Measurements from ENCODE around the gene TBC1D5.
"Not testable (repeated sequence)": the region's sequence is repeated elsewhere in the genome, so short reads cannot be mapped to it uniquely, and the experiment has no call there.

TBC1D5 gene

DNA sequence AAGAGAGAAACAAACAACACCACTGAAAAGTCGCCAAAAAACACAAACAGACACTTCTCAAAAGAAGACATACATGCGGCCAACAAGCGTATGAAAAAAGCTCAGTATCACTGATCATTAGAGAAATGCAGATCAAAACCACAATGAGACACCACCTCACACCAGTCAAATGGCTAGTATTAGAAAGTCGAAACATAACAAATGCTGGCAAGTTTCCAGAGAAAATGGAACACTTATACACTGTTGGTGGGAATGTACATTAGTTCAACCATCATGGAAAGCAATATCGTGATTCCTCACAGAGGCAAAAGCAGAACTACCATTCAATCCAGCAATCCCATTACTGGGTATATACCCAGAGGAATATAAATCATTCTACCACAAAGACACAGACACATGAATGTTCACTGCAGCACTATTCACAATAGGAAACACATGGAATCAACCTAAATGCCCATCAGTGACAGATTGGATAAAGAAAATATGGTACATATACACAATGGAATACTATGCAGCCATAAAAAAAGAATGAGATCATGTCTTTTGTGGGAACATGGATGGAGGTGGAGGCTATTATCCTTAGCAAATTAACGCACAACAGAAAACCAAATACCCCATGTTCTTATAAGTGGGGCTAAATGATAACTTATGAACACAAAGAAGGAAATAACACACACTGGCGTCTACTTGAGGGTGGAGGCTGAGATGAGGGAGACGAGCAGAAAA, 93.6 kb downstream of the TBC1D5 start:
- in situ Hi-C loops (cut with HindIII; ENCODE audit: low sequenced_read_pairs) = not testable (repeated sequence)

- in situ Hi-C loops (cut with HindIII; ENCODE audit: low sequenced_read_pairs) = no loop called here
Observed at GRCh38 chr3:17645074-17645698, 97.2 kb downstream of the TBC1D5 start.

GRCh38 chr3:17643691-17644090, 98.7 kb downstream of the TBC1D5 start:
- in situ Hi-C loops (cut with HindIII; ENCODE audit: low sequenced_read_pairs) = no loop called here

DNA sequence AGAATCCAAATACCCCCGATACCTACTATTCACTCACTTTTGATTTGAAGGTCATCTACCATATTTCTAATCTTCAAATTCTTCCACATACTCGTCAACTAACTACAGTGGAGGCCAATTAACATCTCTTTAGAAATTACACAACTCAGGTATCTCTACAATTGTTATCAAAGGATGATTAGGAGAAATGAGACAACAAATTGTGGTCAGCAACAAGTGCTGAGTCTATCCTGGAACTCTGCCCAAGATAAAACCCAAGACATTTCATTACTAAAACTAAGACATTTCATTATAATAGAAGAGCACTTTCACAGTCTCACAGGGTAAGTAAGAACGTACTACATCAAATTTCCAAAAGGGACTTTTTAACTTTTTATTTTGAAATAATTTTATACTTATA, 100.0 kb downstream of the TBC1D5 start:
- in situ Hi-C loops (cut with HindIII; ENCODE audit: low sequenced_read_pairs) = no loop called here

DNA sequence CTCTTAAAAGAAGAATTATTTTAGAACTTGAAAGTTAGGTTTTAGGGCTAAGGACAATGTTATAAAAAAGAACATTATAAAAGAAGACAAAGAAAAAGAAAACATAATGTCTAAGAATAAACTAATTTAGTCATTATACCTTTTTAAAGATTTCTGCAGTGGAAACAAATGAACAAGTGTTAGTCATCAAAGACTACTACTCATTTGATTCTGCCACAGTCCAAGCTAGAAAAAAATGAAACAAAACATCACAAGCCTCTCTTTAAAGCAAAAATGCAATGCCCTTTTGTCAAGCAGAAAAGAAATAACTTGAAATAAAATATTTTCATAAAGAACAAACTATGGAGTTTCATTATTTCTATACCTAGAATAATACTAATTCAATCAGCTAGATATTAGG, 102.0 kb downstream of the TBC1D5 start:
- in situ Hi-C loops (cut with HindIII; ENCODE audit: low sequenced_read_pairs) = no loop called here

DNA sequence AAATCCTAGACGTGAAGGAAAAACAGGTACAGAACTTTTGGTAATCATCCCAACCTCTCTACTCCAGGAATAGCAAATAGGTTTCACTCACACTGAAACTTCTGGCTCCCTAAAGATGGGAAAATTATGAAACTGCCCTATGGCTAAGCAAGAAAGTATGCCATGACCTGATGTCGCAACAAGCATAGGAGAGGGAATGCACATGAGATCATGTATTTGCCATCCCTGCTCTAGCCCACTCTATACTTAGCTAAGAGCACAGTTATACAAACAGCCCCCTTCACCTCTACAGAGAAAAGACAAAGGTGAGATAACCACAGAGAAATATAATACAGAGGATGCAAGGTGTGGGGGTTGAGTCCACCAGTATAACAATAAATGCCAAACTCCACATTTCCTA, 102.7 kb downstream of the TBC1D5 start:
- in situ Hi-C loops (cut with HindIII; ENCODE audit: low sequenced_read_pairs) = no loop called here

- in situ Hi-C loops (cut with HindIII; ENCODE audit: low sequenced_read_pairs) = no loop called here
Observed at GRCh38 chr3:17639257-17639656, 103.2 kb downstream of the TBC1D5 start.

DNA sequence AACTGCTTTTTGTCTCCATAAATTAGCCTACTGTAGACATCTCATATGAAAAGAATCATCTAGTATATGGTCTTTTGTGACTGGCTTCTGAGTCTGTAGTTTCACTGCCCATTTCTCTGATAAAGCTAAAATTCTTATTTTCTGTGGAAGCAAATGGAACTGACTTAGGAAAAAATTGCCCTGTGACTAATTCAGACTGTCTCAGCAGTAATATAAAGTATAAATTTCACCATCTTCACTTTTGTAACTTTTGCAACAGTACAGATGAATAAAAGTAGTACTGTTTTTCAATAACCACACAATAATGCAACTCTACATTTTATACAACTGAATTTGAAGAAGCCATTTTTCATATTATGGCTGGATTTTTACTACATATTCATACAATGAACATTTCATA, 104.1 kb downstream of the TBC1D5 start:
- in situ Hi-C loops (cut with HindIII; ENCODE audit: low sequenced_read_pairs) = no loop called here

DNA sequence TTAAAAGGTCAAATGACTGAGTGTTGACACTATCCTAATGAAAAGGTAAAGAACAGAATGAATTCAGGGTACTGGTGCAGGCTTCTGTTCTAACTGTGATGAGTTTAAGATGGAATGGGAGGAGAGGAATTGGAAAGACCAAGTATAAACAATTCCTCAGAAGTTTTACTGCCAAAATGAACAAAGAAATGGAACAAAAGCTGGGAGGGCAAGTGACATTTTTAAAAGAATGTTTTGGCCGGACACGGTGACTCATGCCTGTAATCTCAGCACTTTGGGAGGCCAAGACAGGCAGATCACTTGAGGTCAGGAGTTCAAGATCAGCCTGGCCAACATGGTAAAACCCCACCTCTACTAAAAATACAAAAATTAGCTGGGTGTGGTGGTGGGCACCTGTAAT, 106.8 kb downstream of the TBC1D5 start:
- in situ Hi-C loops (cut with HindIII; ENCODE audit: low sequenced_read_pairs) = not testable (repeated sequence)

- in situ Hi-C loops (cut with HindIII; ENCODE audit: low sequenced_read_pairs) = no loop called here
Observed at GRCh38 chr3:17634964-17635363, 107.5 kb downstream of the TBC1D5 start.

DNA sequence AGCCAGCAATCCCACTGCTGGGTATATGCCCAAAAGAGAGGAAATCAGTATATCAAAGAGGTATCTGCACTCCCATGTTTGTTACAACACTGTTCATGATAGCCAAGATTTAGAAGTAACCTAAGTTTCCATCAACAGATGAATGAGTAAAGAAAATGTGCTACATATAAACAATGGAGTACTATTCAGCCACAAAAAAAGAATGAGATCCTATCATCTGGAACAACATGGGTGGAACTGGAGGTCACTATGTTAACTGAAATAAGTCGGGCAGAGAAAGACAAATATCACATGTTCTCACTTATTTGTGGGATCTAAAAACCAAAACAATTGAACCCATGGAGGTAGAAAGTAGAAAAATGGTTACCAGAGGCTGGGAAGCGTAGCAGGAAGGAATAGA, 108.2 kb downstream of the TBC1D5 start:
- in situ Hi-C loops (cut with HindIII; ENCODE audit: low sequenced_read_pairs) = no loop called here

- in situ Hi-C loops (cut with HindIII; ENCODE audit: low sequenced_read_pairs) = no loop called here
Observed at GRCh38 chr3:17632401-17633100, 109.9 kb downstream of the TBC1D5 start.

DNA sequence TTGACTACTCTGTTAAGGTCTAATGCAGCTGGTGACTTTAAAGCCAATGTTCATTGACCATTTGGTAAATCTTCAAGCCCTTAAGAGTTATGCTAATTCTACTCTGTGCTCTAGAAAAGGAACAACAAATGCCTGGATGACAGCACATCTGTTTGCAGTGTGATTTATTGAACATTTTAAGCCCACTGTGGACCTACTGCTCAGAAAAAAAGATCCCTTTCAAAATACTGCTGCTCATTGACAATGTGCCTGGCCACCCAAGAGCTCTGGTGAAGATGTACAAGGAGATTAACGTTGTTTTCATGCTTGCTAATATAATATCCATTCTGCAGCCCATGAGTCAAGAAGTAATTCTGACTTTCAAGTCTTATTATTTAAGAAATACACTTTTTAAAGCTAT, 110.8 kb downstream of the TBC1D5 start:
- in situ Hi-C loops (cut with HindIII; ENCODE audit: low sequenced_read_pairs) = no loop called here

GRCh38 chr3:17629400-17629799, 113.0 kb downstream of the TBC1D5 start:
- in situ Hi-C loops (cut with HindIII; ENCODE audit: low sequenced_read_pairs) = no loop called here

GRCh38 chr3:17626395-17626794, 116.0 kb downstream of the TBC1D5 start:
- in situ Hi-C loops (cut with HindIII; ENCODE audit: low sequenced_read_pairs) = no loop called here

DNA sequence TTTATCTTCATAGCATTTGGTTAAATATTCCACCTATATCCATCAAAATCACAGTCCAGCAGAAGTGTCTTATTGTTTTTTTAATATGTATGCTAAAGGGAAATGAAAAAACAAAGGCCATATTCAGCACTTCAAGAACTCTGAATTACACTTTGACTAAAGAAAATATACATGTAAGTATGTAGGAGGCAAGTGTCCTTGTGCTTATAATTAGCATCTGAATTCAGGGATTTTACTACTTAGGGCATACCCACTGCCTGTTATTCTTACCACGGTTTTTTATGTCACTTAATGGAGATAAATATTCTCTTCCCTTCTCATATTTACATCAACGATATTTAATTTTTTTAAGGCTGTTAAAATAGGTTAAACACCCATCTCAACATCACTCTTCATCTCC, 117.3 kb downstream of the TBC1D5 start:
- in situ Hi-C loops (cut with HindIII; ENCODE audit: low sequenced_read_pairs) = no loop called here

DNA sequence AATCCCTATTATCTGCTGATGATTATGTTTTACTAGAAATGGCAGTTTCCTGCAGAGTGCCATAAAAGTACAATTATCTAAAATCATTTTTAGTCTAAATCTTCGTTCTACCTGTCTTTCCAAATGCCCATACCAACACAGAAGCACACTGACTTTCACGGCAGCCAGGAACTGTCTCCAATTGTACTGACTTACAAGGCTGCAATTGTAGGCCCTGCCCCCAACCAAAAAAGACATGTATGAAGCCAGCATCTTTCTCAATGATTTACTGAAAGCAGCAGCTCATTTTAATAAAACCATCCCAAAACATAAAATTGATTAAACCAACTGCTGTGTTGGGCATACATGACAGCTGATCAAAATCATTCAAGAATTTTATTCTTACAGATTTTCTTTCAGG, 119.0 kb downstream of the TBC1D5 start:
- in situ Hi-C loops (cut with HindIII; ENCODE audit: low sequenced_read_pairs) = no loop called here

DNA sequence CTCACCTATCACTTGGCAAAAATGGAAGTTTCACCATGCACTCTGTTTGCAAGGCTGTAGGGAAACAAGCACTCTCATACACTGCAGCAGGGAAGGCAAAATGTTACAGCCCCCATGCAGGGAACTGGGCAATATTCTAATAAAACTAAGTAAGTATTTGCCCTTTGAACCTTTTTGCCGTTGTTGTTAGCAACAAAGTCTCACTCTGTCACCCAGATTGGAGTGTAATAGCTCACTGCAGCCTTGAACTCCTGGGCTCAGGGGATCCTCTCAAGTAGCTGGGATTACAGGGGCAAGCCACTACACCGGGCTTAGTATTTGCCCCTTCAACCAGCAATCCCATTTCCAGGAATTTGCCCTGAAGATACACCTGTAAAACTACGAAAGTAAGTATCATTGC, 122.5 kb downstream of the TBC1D5 start:
- in situ Hi-C loops (cut with HindIII; ENCODE audit: low sequenced_read_pairs) = no loop called here

DNA sequence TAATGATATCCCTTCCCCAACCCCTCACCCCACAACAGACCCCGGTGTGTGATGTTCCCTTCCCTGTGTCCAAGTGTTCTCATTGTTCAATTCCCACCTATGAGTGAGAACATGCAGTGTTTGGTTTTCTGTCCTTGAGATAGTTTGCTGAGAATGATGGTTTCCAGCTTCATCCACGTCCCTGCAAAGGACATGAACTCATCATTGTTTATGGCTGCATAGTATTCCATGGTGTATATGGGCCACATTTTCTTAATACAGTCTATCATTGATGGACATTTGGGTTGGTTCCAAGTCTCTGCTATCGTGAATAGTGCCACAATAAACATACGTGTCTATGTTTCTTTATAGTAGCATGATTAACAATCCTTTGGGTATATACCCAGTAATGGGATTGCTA, 129.4 kb downstream of the TBC1D5 start:
- in situ Hi-C loops (cut with HindIII; ENCODE audit: low sequenced_read_pairs) = not testable (repeated sequence)

DNA sequence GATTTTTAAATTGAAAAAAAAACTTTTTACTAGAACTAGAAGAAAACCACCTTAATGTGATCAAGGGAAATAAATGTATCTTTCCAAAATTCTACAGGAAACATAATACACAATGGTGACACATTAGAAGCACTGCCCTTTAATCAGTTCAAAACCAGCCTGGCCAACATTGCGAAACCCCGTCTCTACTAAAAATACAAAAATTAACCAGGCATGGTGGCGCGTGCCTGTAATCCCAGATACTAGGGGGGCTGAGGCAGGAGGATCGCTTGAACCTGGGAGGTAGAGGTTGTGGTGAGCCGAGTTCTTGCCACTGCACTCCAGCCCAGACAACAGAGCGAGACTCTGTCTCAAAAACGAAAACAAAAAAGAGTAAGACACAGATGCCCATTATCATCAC, 134.5 kb downstream of the TBC1D5 start:
- in situ Hi-C loops (cut with HindIII; ENCODE audit: low sequenced_read_pairs) = no loop called here

- in situ Hi-C loops (cut with HindIII; ENCODE audit: low sequenced_read_pairs) = no loop called here
Observed at GRCh38 chr3:17605934-17606333, 136.5 kb downstream of the TBC1D5 start.

DNA sequence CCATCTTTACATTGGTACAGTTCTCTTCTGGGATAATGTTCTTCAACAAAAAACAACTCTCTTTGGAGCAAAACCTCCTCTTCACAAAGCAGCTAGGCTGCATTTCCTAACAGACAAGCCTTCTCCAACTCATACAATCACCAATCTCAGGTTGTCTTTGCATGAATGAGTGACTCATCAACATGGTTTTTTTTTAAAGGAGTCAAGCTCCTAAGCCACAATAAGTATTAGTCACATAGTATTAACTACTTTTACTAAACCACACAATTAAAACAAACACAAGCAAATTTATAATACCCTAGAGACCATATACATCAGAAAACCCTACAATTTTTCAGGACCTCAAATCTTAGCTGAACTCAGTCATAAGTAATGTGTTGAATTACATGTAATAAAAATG, 137.4 kb downstream of the TBC1D5 start:
- in situ Hi-C loops (cut with HindIII; ENCODE audit: low sequenced_read_pairs) = no loop called here

Data from DLD1 (cell line).